ENCODE measurements around the gene DNAI4. TPM values are rescaled to one million over a fixed set of nuclear protein-coding genes. Genes with fewer than 3 reads are reported as not detected.
"Not testable (repeated sequence)": the region's sequence is repeated elsewhere in the genome, so short reads cannot be mapped to it uniquely, and the experiment has no call there.

The DNAI4 gene
- total RNA-seq, 2 donors from 2014 or later = 10.3 to 17.5 TPM

DNA sequence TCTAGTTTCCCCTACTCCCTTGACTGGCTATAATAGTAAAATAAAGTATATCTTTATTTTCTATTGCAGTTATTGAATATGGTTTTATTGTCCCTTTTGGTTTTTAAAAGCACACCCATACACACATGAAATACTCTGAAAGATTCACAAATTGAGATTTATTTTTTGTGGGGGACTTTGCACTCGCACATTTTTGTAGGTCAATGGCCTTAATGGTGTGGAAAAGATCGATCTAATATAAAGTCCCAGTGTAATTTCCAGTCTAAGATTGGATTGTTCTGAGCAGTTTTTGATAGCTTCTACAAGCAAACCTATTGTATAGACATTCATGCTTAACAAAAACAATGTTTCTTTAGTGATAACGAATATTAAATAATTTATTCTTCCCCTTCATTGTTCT lies 64.1 kb downstream of the DNAI4 start:
- intact Hi-C loops (cut with DNase I) = no loop called here
- ATAC-seq (no peak), DNase-seq (no peak)

GRCh38 chr1:66853379-66853778 lies 71.3 kb downstream of the DNAI4 start:
- DNase-seq (no peak), ATAC-seq (no peak)
- intact Hi-C loops (cut with DNase I) = no loop called here

DNA sequence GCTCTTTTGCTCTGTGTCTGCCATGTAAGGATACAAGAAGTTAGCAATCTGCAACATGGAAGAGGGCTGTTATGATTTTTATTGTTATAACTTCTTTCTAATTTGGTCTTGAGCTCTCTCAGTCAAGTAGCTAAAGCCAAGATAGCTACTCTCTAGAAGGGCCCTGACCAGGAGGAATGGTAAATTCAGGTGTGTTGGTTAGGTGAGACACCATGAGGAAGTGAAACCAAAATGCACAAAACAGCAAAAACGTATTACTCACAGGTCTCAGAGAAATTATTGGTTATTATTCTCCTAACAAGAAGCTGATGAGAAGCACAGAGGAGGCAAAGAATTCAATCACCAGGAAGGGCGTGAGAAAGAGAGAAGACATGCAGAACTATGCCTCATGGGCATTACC lies 71.8 kb downstream of the DNAI4 start:
- intact Hi-C loops (cut with DNase I) = no loop called here
- DNase-seq (no peak), ATAC-seq (no peak)

DNA sequence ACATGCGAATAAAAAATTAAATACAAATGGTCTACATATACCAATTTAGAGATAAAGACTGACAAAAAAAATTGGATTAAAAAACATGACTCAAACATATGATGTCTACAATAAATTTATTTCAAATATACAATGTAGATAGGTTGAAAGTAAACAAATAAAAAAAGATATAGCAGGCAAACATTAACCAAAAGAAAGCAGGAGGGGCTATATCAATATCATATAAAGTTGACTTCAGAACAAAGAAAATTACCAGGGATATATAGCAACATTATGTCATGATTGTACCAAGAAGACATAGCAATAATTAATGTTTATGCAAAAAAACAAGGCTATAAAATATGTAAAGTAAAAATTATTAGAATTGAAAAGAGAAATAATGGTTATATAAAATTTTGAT lies 73.7 kb downstream of the DNAI4 start:
- ATAC-seq (no peak), DNase-seq (no peak)
- intact Hi-C loops (cut with DNase I) = no loop called here

GRCh38 chr1:66848193-66848592 lies 76.5 kb downstream of the DNAI4 start:
- no peak for DNase-seq

GRCh38 chr1:66840929-66841328 lies 83.7 kb downstream of the DNAI4 start:
- intact Hi-C loops (cut with DNase I) = no loop called here
- no peak for ATAC-seq

More at GRCh38 chr1:66848193-66848592, 76.5 kb downstream of the DNAI4 start:
- no peak for ATAC-seq
- intact Hi-C loops (cut with DNase I) = no loop called here

GRCh38 chr1:66834926-66835325 lies 89.7 kb downstream of the DNAI4 start:
- ATAC-seq = no peak

More at GRCh38 chr1:66840929-66841328, 83.7 kb downstream of the DNAI4 start:
- DNase-seq = no peak

GRCh38 chr1:66833112-66833511 lies 91.5 kb downstream of the DNAI4 start:
- intact Hi-C loops (cut with DNase I) = no loop called here
- DNase-seq = no peak
- no peak for ATAC-seq

More at GRCh38 chr1:66834926-66835325, 89.7 kb downstream of the DNAI4 start:
- intact Hi-C loops (cut with DNase I) = no loop called here
- DNase-seq = no peak

- ATAC-seq (no peak), DNase-seq (no peak)
- intact Hi-C loops (cut with DNase I) = no loop called here
These were observed 93.0 kb downstream of the DNAI4 start for GRCh38 chr1:66831529-66832239.

DNA sequence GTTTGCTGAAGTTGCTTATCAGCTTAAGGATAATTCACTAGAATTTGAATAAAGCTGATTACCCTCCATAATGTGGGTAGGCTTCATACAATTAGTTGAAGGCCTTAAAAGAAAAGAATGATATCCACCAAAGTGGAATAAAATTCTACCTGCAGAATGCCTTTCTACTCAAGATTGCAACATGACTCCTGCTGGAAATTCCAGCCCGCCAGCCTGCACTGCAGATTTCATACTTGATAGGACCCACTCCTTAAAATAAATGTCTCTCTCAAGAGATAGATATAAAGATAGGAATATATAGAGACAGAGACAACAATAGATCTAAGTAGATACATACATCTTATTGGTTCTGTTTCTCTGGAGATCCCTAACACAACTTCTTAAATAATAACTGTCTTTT lies 99.9 kb downstream of the DNAI4 start:
- no peak for ATAC-seq
- intact Hi-C loops (cut with DNase I) = no loop called here
- DNase-seq = no peak

- ATAC-seq (no peak), DNase-seq (no peak)
- intact Hi-C loops (cut with DNase I) = no loop called here
These were observed 114.8 kb downstream of the DNAI4 start for GRCh38 chr1:66809736-66810326.

- no peak for ATAC-seq
- DNase-seq = no peak
- intact Hi-C loops (cut with DNase I) = no loop called here
These were observed 115.4 kb downstream of the DNAI4 start for GRCh38 chr1:66809245-66809644.

DNA sequence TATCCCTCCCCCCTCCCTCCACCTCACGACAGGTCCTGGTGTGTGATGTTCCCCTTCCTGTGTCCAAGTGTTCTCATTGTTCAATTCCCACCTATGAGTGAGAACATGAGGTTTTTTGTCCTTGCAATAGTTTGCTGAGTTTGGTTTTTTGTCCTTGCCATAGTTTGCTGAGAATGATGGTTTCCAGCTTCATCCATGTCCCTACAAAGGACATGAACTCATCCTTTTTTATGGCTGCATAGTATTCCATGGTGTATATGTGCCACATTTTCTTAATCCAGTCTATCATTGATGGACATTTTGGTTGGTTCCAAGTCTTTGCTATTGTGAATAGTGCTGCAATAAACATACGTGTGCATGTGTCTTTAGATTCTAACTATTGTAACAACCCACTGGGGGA lies 128.8 kb downstream of the DNAI4 start:
- intact Hi-C loops (cut with DNase I); ATAC-seq; DNase-seq: not testable (repeated sequence)

- DNase-seq = no peak
- intact Hi-C loops (cut with DNase I) = no loop called here
- ATAC-seq = no peak
These were observed 132.7 kb downstream of the DNAI4 start for GRCh38 chr1:66791621-66792610.

DNA sequence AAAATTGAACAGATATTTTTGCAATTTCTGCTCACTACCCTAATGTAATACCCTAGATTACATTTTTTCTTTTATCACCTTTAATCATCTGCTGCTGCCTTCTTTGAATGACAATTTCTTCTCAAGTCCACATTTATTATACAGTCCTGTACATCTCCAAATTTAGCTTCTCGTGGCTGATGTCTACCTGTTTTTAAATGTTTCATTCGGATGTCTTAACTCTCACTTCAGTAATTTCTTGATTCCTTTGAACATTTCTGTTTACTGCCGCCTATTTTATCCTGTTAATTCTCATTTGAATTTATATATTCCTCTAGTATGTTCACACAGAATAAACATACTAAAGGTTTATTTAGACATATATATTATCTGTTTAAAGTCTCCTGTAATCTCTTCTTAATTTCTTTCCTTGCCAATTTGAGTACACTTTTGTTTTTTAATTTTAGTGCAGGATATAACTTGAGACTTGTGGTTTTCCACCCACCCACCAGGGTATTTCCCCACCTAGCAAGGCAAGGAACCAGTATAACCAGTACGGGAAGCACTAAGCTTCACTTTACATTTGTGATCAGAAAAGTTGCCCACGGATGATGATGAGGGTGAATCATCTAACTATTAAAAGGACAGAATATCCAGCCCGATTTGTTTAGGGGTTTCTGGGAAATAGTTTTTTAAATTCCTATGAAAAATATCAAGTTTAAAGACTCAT lies 136.3 kb downstream of the DNAI4 start:
- no peak for DNase-seq
- intact Hi-C loops (cut with DNase I) = no loop called here
- no peak for ATAC-seq

DNA sequence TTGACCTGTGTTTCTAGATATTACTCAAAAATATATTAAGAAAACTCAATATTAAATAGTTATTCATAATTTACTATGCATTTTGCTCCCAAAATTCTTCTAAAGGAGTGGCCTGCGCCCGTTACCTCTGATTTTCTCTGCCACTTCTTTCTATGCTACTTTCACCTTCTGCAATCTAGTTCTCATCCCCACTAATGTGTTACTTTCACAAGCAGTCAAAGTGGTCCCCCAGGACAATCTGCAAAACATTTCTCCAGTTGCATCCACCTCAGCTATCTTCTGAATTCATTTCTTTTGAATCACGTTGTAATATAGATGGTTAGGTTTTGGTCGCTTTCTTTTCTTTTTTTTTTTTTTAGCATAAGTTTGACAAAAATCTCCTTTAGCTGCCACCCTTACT lies 137.0 kb downstream of the DNAI4 start:
- no peak for DNase-seq
- intact Hi-C loops (cut with DNase I) = no loop called here
- ATAC-seq = no peak

DNA sequence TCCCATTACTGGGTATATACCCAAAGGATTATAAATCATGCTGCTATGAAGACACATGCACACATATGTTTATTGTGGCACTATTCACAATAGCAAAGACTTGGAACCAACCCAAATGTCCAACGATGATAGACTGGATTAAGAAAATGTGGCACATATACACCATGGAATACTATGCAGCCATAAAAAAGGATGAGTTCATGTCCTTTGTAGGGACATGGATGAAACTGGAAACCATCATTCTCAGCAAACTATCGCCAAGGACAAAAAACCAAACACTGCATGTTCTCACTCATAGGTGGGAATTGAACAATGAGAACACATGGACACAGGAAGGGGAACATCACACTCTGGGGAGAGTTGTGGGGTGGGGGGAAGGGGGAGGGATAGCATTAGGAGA lies 138.9 kb downstream of the DNAI4 start:
- intact Hi-C loops (cut with DNase I); DNase-seq; ATAC-seq: not testable (repeated sequence)

DNA sequence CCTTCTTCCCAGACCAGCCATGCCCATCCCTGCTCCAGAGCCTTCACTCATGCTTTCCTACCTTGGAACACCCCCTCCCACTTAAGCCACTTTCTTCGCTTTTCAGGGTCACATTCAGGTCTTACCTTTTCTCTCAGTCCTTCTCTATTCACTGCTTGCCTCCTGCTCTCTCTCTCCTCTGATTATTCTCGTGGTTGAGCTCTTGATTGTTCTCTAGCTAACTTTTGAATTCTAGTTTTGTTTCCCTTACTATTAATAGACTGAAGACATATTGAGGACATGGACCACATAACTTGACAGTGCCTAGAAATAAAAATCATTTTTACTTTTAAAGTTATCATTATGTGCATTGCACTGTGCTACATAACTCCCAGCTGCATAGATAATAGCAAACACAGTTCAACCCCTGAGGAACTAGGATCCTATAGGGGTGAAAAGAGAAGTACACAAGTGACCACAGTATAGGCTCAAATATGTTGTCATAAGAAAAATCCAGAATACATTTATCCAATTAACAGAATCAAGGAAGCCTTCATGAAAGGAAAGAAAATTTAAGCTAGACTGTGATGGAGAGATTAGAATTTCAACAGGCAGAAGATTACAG lies 145.1 kb downstream of the DNAI4 start:
- DNase-seq (no peak), ATAC-seq (no peak)
- intact Hi-C loops (cut with DNase I) = no loop called here

GRCh38 chr1:66778969-66779368 lies 145.7 kb downstream of the DNAI4 start:
- no peak for ATAC-seq
- DNase-seq = no peak
- intact Hi-C loops (cut with DNase I) = no loop called here
